Measurements from ENCODE around the gene DYNLT4. TPM values are rescaled to one million over a fixed set of nuclear protein-coding genes. Genes with fewer than 3 reads are reported as not detected.

DYNLT4 gene
- total RNA-seq, 1 donor from 2014 or later: not detected

DNA sequence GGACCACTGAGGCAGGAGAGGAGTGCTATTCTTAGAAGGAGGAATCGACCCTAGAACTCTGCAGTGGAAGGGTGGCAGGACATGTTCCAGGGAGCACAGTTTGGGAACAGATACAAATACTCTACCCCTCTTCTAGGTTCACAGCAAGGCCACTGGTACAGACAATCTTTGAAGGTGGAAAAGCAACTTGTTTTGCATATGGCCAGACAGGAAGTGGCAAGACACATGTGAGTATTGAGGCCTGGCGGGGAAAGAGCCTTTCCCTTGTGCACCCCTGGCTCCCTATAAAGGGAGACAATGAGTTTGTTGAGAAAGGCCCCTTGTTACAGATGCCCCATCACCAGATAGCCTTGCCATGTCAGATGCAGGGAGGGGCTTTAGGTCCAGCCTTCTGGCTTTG is 49.7 kb downstream of the DYNLT4 start:
- TF ChIP-seq, protein P1, sequence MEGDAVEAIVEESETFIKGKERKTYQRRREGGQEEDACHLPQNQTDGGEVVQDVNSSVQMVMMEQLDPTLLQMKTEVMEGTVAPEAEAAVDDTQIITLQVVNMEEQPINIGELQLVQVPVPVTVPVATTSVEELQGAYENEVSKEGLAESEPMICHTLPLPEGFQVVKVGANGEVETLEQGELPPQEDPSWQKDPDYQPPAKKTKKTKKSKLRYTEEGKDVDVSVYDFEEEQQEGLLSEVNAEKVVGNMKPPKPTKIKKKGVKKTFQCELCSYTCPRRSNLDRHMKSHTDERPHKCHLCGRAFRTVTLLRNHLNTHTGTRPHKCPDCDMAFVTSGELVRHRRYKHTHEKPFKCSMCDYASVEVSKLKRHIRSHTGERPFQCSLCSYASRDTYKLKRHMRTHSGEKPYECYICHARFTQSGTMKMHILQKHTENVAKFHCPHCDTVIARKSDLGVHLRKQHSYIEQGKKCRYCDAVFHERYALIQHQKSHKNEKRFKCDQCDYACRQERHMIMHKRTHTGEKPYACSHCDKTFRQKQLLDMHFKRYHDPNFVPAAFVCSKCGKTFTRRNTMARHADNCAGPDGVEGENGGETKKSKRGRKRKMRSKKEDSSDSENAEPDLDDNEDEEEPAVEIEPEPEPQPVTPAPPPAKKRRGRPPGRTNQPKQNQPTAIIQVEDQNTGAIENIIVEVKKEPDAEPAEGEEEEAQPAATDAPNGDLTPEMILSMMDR (IDR thresholded peaks at IDR 0.05): no peak
- intact Hi-C loops (cut with DNase I): no loop called here
- no peak for DNase-seq (ENCODE audit: low spot score in 2 of 2)

More for the DNA sequence above, 49.7 kb downstream of the DYNLT4 start:
- H3K4me1 ChIP-seq: no peaks in the 10 kb centered on the region
- peaks cover 0 to 20% of the 10 kb centered on the region in 2 donors for H3K36me3 ChIP-seq
- H3K4me3 ChIP-seq: no peak overlapping the region
- no peak overlapping the region for H3K27ac ChIP-seq
- no peaks in the 10 kb centered on the region for H3K27me3 ChIP-seq
- no peaks in the 10 kb centered on the region for H3K9me3 ChIP-seq

Other genes with a start within 250 kb of the DYNLT4 start
- 9.2 TPM for gene TMEM53, start 132.9 kb downstream of the DYNLT4 start, total RNA-seq
- gene ARMH1, start 132.6 kb downstream of the DYNLT4 start, total RNA-seq: not detected
- gene RNU5D-1, start 76.2 kb downstream of the DYNLT4 start, total RNA-seq: not detected
- gene KIF2C, start 67.5 kb downstream of the DYNLT4 start, total RNA-seq: 0.53 TPM
- gene RPS8, start 31.8 kb downstream of the DYNLT4 start, total RNA-seq: 1,693 TPM
- gene BEST4, start 19.2 kb downstream of the DYNLT4 start, total RNA-seq: not detected
- 107 TPM for gene PLK3, start 7.0 kb downstream of the DYNLT4 start, total RNA-seq
- 15.1 TPM for gene BTBD19, start 1.2 kb upstream of the DYNLT4 start, total RNA-seq
- gene PTCH2, start 35.9 kb upstream of the DYNLT4 start, total RNA-seq: not detected
- gene EIF2B3, start 179.2 kb upstream of the DYNLT4 start, total RNA-seq: 3.6 TPM
- gene HECTD3, start 204.0 kb upstream of the DYNLT4 start, total RNA-seq: 32.1 TPM
- 150 TPM for gene UROD, start 204.9 kb upstream of the DYNLT4 start, total RNA-seq